Common myeloid progenitor, CD34-positive (primary cell): Measurements from ENCODE around the gene FHIT.
"Not testable (repeated sequence)": the region's sequence is repeated elsewhere in the genome, so short reads cannot be mapped to it uniquely, and the experiment has no call there.

ENCODE experiments used
- CTCF ChIA-PET: fragments of 350-600 bp; sonication (Branson Sonifier 250); formaldehyde crosslinking; loops from one replicate; lab custom pipeline; 2021; ENCODE audit warnings: antibody characterized with exemption; lab: Charles Lee
- POLR2A ChIA-PET: fragments of 350-600 bp; sonication (Branson Sonifier 250); formaldehyde crosslinking; loops from one replicate; lab custom pipeline; 2021; ENCODE audit warnings: antibody characterized with exemption; lab: Charles Lee
- DNase-seq, 3 donors: peaks; one replicate each; pipeline versions ENCODE4 v3.0.0 to v3.0.0-alpha.2; 2013
- H3K27ac ChIP-seq, 2 experiments: 1 replicate in 1 of 2; 2 replicates in 1 of 2; pipeline ENCODE4 v1.7.0; 2013; ENCODE audit warnings: inconsistent platforms in 2 of 2, low read length in 2 of 2, mild to moderate bottlenecking in 2 of 2, low read depth in 1 of 2, moderate library complexity in 1 of 2; ENCODE audit not compliant: severe bottlenecking in 2 of 2, insufficient read depth in 1 of 2, poor library complexity in 1 of 2
- H3K27me3 ChIP-seq, 5 experiments: replicated peaks in 2 of 5; 1 replicate in 3 of 5; 2 replicates in 2 of 5; pipeline versions ENCODE4 v1.6.1 to v1.7.0; 2013; ENCODE audit warnings: low read length in 4 of 5, mild to moderate bottlenecking in 2 of 5, moderate library complexity in 2 of 5, inconsistent platforms in 1 of 5; ENCODE audit not compliant: insufficient read depth in 5 of 5, control insufficient read depth in 4 of 5
- H3K36me3 ChIP-seq, 4 experiments: 1 replicate in 2 of 4; 2 replicates in 2 of 4; pipeline versions ENCODE4 v1.6.1 to v1.7.0; 2013; ENCODE audit warnings: low read length in 3 of 4, control low read depth in 1 of 4, mild to moderate bottlenecking in 1 of 4; ENCODE audit not compliant: control insufficient read depth in 4 of 4, insufficient read depth in 4 of 4
- H3K4me1 ChIP-seq, 4 experiments: 1 replicate in 3 of 4; 2 replicates in 1 of 4; pipeline versions ENCODE4 v1.6.1 to v1.7.1; 2013; ENCODE audit warnings: low read length in 3 of 4, mild to moderate bottlenecking in 3 of 4, control low read depth in 1 of 4, inconsistent platforms in 1 of 4, moderate library complexity in 1 of 4; ENCODE audit not compliant: control insufficient read depth in 4 of 4, insufficient read depth in 4 of 4; ENCODE audit errors: control extremely low read depth in 1 of 4
- H3K4me3 ChIP-seq, 7 experiments: 1 replicate in 4 of 7; 2 replicates in 3 of 7; pipeline versions ENCODE4 v1.5.1 to v1.7.0; 2013; ENCODE audit warnings: mild to moderate bottlenecking in 7 of 7, low read length in 6 of 7, moderate library complexity in 6 of 7, inconsistent platforms in 2 of 7, low read depth in 2 of 7, control low read depth in 1 of 7; ENCODE audit not compliant: insufficient read depth in 4 of 7, control insufficient read depth in 1 of 7; ENCODE audit errors: extremely low read depth in 1 of 7
- H3K9me3 ChIP-seq, 5 experiments: 1 replicate in 4 of 5; 2 replicates in 1 of 5; pipeline versions ENCODE4 v1.6.1 to v1.7.1; 2013; ENCODE audit warnings: low read length in 4 of 5, mild to moderate bottlenecking in 2 of 5, inconsistent platforms in 1 of 5, low read depth in 1 of 5, moderate library complexity in 1 of 5; ENCODE audit not compliant: control insufficient read depth in 4 of 5, insufficient read depth in 2 of 5; ENCODE audit errors: control extremely low read depth in 1 of 5
- WGBS: methylation state at CpG from one replicate; pipeline ENCODE4 v1.1.5; 2013; ENCODE audit not compliant: insufficient coverage; 5-methylcytosine and 5-hydroxymethylcytosine counted together

The FHIT gene

DNA sequence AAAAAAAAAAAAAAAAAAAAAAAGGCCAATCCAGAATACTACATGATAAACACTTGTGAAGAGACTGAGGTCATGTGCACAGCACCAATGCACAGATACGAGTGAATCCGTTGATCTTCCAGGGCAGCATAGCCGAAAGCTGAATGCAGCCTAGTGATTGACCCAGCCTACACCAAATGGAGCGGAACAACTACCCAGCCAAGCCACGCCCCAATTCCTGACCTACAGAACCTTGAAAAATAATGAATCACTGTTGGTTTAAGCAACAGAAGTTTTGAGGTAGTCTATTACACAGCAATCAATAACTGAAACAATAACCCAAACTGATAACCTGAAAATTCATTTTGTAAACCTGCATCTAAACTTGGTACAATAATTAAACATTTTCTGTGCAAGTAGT lies 361.0 kb downstream of the FHIT start:
- no peak overlapping the region for H3K4me3 ChIP-seq
- no peaks in the 10 kb centered on the region for H3K27me3 ChIP-seq
- H3K9me3 ChIP-seq, result no peaks in the 10 kb centered on the region
- no peaks in the 10 kb centered on the region for H3K4me1 ChIP-seq
- no peak for DNase-seq
- no peak overlapping the region for H3K27ac ChIP-seq
- CTCF ChIA-PET, result no interaction called here
- POLR2A ChIA-PET, result no interaction called here
- H3K36me3 ChIP-seq, result no peaks in the 10 kb centered on the region
- WGBS, result 96% methylated on average over 4 of the region's 5 CpGs

DNA sequence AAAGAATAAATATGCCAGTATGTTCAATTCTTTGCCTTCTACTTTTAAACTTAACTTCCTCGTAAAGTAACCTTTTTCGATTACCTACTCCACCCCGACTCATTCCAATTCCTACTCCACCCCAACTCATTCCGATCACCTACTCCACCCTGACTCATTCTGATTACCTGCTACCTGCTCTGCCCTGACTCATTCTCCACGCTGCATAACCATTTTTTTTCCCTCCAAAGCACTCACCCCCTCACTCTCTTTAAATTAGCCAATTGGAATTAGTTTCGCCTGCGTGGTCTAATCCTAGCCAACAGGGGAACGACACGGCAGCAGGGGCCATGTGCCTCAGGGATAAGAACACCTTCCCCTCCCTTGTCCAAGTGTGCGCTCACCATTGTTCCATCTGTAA lies 362.3 kb downstream of the FHIT start:
- H3K27ac ChIP-seq, DNase-seq, H3K36me3 ChIP-seq, H3K9me3 ChIP-seq, H3K27me3 ChIP-seq, H3K4me3 ChIP-seq, H3K4me1 ChIP-seq, CTCF ChIA-PET: not testable (repeated sequence)
- POLR2A ChIA-PET, result interaction anchor here (0.7 kb wide), 1 partner anchor 139 kb away, joined by 3 read pairs; no protein-coding TSS in a partner anchor
- WGBS, result 95% methylated on average over 7 of the region's 10 CpGs

GRCh38 chr3:60887574-60887973 lies 363.7 kb downstream of the FHIT start:
- H3K9me3 ChIP-seq, result peaks cover 0 to 8% (median 2%) of the 10 kb centered on the region in 5 experiments
- no peaks in the 10 kb centered on the region for H3K27me3 ChIP-seq
- H3K36me3 ChIP-seq, result no peaks in the 10 kb centered on the region
- H3K4me1 ChIP-seq, result no peaks in the 10 kb centered on the region
- no peak overlapping the region for H3K4me3 ChIP-seq
- H3K27ac ChIP-seq, result no peak overlapping the region
- WGBS, result 100% methylated on average over 2 of the region's 4 CpGs
- ChIA-PET CTCF (no interaction called here), POLR2A (no interaction called here)
- no peak for DNase-seq

DNA sequence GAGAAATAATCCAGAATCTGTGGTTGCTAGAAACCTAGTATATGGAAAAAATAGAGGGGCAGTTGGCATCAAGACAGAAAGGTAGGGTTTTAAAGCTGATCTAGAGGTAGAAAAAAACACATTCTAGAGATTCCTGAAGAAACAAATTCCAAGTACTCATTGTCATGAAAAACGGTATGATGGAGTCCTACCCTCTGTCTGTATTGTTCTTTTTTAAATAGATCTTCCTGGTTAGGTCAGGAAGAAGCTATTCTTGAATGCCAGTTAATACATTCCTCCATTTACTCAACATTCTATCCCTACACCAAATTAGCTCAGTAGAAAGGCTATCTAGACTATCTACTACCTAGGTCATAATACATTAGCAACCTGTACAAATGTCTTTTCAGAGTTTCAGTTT lies 364.7 kb downstream of the FHIT start:
- Histone ChIP-seq H3K4me1 (no peaks in the 10 kb centered on the region), H3K27ac (no peak overlapping the region), H3K36me3 (no peaks in the 10 kb centered on the region), H3K9me3 (peaks cover 0 to 11% (median 2%) of the 10 kb centered on the region in 5 experiments), H3K4me3 (no peak overlapping the region), H3K27me3 (no peaks in the 10 kb centered on the region)
- no peak for DNase-seq
- 60% methylated on average over 1 of the region's 1 CpG for WGBS
- CTCF ChIA-PET, result no interaction called here
- POLR2A ChIA-PET, result no interaction called here

GRCh38 chr3:60884005-60884404 lies 367.2 kb downstream of the FHIT start:
- H3K27ac ChIP-seq, result no peak overlapping the region
- no CpG with 5 or more reads among the region's 2 CpGs for WGBS
- CTCF ChIA-PET, result no interaction called here
- H3K36me3 ChIP-seq, result no peaks in the 10 kb centered on the region
- DNase-seq, result no peak
- POLR2A ChIA-PET, result no interaction called here
- no peaks in the 10 kb centered on the region for H3K4me1 ChIP-seq
- H3K9me3 ChIP-seq, result peaks cover 2 to 20% (median 8%) of the 10 kb centered on the region in 5 experiments
- no peak overlapping the region for H3K4me3 ChIP-seq
- no peaks in the 10 kb centered on the region for H3K27me3 ChIP-seq

- 100% methylated on average over 1 of the region's 1 CpG for WGBS
- Histone ChIP-seq H3K4me1 (no peaks in the 10 kb centered on the region), H3K27me3 (no peaks in the 10 kb centered on the region), H3K9me3 (peaks cover 2 to 13% (median 4%) of the 10 kb centered on the region in 5 experiments), H3K36me3 (no peaks in the 10 kb centered on the region), H3K27ac (no peak overlapping the region), H3K4me3 (no peak overlapping the region)
- ChIA-PET CTCF (no interaction called here), POLR2A (no interaction called here)
- DNase-seq, result no peak
Observed at GRCh38 chr3:60877188-60877587, 374.1 kb downstream of the FHIT start.

GRCh38 chr3:60870396-60870795 lies 380.9 kb downstream of the FHIT start:
- 91% methylated on average over 3 of the region's 3 CpGs for WGBS
- CTCF ChIA-PET, result no interaction called here

More at GRCh38 chr3:60870396-60870795, 380.9 kb downstream of the FHIT start:
- POLR2A ChIA-PET, result no interaction called here
- Histone ChIP-seq H3K27ac (no peak overlapping the region), H3K9me3 (peaks cover 0 to 2% (median 2%) of the 10 kb centered on the region in 5 experiments), H3K36me3 (no peaks in the 10 kb centered on the region), H3K27me3 (no peaks in the 10 kb centered on the region), H3K4me1 (no peaks in the 10 kb centered on the region), H3K4me3 (no peak overlapping the region)
- no peak for DNase-seq
